GM06990 (cell line): Measurements from ENCODE around the gene MYCN.

ENCODE experiments used
- DNase-seq: peaks from one replicate; pipeline ENCODE4 v3.0.0-alpha.2; 2011; ENCODE audit not compliant: insufficient read length; ENCODE audit errors: extremely low read depth
- H3K27me3 ChIP-seq: replicated peaks from 2 replicates; pipeline ENCODE4 v1.6.0; 2011; ENCODE audit warnings: low read length; ENCODE audit not compliant: control insufficient read depth, insufficient read depth
- H3K36me3 ChIP-seq: 2 replicates; pipeline ENCODE4 v1.5.1; 2011; ENCODE audit warnings: low read length; ENCODE audit not compliant: control insufficient read depth, insufficient read depth
- H3K4me3 ChIP-seq: replicated peaks from 2 replicates; pipeline ENCODE4 v1.5.1; 2011; ENCODE audit warnings: low read depth, mild to moderate bottlenecking, control low read depth, low read length
- TF ChIP-seq, protein P1 (sequence below): IDR thresholded peaks from 2 replicates; pipeline ENCODE4 v1.5.1; 2011; ENCODE audit warnings: low read length, control low read depth, mild to moderate bottlenecking, inconsistent platforms; ENCODE audit not compliant: insufficient read depth, poor library complexity, severe bottlenecking

The MYCN gene

DNA sequence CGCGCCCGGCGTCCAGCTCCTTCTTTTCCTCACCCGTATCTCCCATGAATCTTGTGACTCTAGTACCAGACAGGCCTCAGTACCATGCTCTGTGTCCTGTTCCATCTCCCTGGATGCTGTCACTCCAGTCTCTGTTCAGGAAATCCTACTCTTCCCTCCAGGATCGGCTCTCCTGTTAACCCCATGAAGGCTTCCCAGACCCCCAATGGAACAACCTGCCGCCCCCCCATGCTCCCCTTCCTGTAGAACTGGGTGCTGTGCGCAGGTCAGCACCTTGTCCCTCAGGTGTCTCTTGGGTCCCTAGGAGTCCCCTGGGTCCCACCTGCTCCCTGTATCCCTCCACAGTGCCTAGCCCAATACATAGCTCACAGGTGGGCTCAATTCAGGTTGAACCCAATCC lies 41.3 kb downstream of the MYCN start:
- TF ChIP-seq, protein P1, sequence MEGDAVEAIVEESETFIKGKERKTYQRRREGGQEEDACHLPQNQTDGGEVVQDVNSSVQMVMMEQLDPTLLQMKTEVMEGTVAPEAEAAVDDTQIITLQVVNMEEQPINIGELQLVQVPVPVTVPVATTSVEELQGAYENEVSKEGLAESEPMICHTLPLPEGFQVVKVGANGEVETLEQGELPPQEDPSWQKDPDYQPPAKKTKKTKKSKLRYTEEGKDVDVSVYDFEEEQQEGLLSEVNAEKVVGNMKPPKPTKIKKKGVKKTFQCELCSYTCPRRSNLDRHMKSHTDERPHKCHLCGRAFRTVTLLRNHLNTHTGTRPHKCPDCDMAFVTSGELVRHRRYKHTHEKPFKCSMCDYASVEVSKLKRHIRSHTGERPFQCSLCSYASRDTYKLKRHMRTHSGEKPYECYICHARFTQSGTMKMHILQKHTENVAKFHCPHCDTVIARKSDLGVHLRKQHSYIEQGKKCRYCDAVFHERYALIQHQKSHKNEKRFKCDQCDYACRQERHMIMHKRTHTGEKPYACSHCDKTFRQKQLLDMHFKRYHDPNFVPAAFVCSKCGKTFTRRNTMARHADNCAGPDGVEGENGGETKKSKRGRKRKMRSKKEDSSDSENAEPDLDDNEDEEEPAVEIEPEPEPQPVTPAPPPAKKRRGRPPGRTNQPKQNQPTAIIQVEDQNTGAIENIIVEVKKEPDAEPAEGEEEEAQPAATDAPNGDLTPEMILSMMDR = no peak
- H3K36me3 ChIP-seq = no peaks in the 10 kb centered on the region
- no peaks in the 10 kb centered on the region for H3K27me3 ChIP-seq
- H3K4me3 ChIP-seq = no peak overlapping the region
- DNase-seq = no peak

DNA sequence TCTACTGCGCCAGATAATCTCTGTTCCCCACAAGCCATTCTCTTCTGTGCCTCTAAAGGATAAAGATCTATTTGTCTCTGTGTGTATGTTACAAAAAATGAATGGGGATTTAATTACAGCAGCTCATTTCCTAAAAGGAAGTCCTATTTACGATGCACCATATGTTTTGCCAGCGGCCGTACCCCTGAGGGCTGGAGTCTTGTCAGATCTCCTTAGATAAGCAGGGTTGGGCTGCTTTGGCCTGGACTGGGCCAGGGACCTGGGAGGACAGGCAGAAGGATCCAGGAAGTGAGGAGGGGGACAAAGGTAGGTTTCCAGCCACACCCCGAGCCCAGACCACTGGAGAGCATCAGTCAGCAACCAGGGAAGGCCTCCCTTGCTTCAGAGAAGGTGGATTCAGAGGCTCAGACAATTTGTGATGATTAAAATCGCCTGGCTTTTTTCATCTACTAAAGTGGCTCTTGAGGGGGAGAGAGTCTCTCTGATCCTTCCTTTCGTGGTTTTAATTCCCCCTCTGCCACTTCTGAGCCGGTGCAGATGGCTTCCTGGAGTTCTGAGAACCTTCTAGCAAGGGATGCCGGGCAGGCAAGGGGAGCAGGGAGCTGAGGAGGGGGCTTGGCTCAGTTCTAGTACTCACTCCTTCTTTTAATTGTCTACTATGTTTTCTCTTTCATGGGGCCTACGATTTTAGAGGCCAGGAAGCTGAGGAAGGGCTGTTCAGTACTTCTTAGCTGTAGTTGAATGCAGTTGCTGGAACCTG lies 42.1 kb downstream of the MYCN start:
- TF ChIP-seq, protein P1 = no peak
- Histone ChIP-seq H3K27me3 (no peaks in the 10 kb centered on the region), H3K4me3 (no peak overlapping the region), H3K36me3 (no peaks in the 10 kb centered on the region)
- DNase-seq = no peak

DNA sequence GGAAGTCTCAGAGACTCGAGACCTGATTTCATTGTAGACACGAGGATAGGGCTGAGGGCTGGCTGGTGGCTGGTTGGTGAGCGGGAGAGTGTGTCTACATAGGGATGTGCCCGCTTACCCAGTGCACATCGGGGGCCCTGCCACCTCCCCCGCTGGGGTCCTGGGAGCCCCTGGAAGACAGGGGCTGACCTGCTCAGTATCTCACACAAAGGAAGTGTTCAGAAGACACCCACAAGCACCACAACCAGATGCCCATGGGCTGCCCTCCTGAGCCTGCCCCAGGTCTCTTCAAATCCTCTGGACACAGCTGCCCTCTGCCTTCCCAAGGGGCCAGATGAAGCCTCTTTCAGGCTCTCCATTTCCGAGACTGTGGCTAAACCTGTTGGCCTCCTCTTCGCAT lies 43.1 kb downstream of the MYCN start:
- Histone ChIP-seq H3K4me3 (no peak overlapping the region), H3K27me3 (no peaks in the 10 kb centered on the region), H3K36me3 (no peaks in the 10 kb centered on the region)
- TF ChIP-seq, protein P1 = no peak
- no peak for DNase-seq

DNA sequence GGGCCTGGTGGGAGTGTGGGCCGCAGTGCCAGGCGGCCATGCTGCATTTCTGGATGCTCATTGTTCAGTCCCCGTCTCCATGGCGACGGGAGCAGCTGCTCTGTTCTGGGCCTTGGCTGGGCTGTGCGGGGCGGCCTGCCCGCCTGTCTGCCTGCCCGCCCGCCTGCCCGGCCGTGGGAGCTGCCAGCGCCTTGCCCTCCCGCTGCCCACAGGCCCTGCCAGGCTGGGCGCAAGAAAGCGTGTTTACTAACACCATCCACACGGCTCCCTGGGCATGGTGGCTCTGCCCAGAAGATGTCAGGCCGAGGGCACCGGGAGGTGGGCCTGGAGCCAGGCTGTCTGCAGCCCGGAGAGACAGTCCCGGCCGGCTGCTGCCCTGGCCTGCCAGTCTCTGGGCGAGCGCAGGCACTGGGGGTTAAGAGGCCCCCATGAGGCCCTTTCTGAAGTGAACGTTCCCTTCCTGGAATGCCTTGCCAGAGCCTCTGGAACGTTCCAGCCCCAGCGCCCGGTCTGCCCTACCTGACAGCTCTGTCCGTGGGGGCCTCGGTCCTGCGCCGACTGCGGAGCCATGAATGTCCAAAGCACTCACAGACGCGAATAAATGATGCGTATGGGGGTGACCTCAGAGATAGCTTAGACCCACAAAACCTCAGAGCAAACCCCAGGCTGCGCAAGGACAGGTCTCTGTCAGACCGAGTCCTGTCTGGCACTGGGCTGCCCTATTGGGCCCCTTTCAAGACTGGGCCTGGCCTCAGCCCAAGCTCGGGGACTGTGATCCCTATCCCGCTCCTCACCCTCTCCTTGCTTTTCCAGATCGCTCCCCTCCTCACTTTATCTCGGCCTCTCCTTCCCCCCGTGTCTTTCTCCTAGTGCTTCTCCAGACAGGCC lies 44.3 kb downstream of the MYCN start:
- no peak overlapping the region for H3K4me3 ChIP-seq
- H3K36me3 ChIP-seq = no peaks in the 10 kb centered on the region
- DNase-seq = no peak
- TF ChIP-seq, protein P1 = no peak
- no peaks in the 10 kb centered on the region for H3K27me3 ChIP-seq

DNA sequence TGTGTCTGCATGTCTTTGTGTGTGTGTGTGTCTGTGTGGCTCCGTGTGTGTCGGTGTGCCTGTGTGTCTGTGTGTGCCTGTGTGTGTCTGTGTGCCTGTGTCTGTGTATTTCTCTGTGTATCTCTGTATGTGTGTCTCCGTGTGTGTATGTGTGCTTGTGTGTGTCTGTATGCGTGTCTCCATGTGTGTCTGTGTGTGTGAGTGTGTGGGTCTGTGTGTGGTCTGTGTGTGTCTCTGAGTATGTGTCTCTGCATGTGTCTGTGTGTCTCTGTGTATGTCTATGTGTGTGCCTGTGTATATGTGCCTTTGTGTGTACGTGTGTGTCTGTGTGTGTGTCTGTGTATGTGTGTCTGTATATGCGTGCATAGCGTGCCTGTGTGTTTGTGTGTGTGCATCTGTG lies 45.2 kb downstream of the MYCN start:
- Histone ChIP-seq H3K27me3 (no peaks in the 10 kb centered on the region), H3K4me3 (no peak overlapping the region), H3K36me3 (no peaks in the 10 kb centered on the region)
- no peak for DNase-seq
- TF ChIP-seq, protein P1 = no peak
